OCI-M2 (cell line): Measurements from ENCODE around the gene THBS4.
"Not testable (repeated sequence)": the region's sequence is repeated elsewhere in the genome, so short reads cannot be mapped to it uniquely, and the experiment has no call there.

ENCODE experiments used
- DNase-seq: peaks from one replicate; lab custom pipeline; 2025; ENCODE audit not compliant: unreplicated experiment; lab: John Stamatoyannopoulos, UW

THBS4 gene

GRCh38 chr5:80111376-80111990 lies 76.3 kb downstream of the THBS4 start:
- not testable (repeated sequence) for DNase-seq

GRCh38 chr5:80114860-80115259 lies 79.7 kb downstream of the THBS4 start:
- DNase-seq, result no peak

- DNase-seq, result no peak
These were observed 80.9 kb downstream of the THBS4 start for GRCh38 chr5:80116000-80116399.

- no peak for DNase-seq
These were observed 81.3 kb downstream of the THBS4 start for GRCh38 chr5:80116465-80116864.

- DNase-seq, result no peak
These were observed 82.3 kb downstream of the THBS4 start for GRCh38 chr5:80117446-80117845.

- no peak for DNase-seq
These were observed 84.2 kb downstream of the THBS4 start for GRCh38 chr5:80119372-80119771.

- no peak for DNase-seq
These were observed 87.4 kb downstream of the THBS4 start for GRCh38 chr5:80122579-80122978.

- DNase-seq, result no peak
These were observed 89.2 kb downstream of the THBS4 start for GRCh38 chr5:80124121-80124918.

- no peak for DNase-seq
These were observed 90.1 kb downstream of the THBS4 start for GRCh38 chr5:80125022-80125961.

GRCh38 chr5:80125962-80126480 lies 90.9 kb downstream of the THBS4 start:
- no peak for DNase-seq

- DNase-seq, result no peak
These were observed 92.0 kb downstream of the THBS4 start for GRCh38 chr5:80127116-80127552.

GRCh38 chr5:80128141-80128540 lies 93.0 kb downstream of the THBS4 start:
- DNase-seq, result no peak

- DNase-seq, result no peak
These were observed 94.0 kb downstream of the THBS4 start for GRCh38 chr5:80129146-80129545.
